Measurements from ENCODE around the gene ZNF512B. TPM values are rescaled to one million over a fixed set of nuclear protein-coding genes. Genes with fewer than 3 reads are reported as not detected.

Gene ZNF512B
- total RNA-seq, 1 donor from 2014 or later, result 4.5 TPM

DNA sequence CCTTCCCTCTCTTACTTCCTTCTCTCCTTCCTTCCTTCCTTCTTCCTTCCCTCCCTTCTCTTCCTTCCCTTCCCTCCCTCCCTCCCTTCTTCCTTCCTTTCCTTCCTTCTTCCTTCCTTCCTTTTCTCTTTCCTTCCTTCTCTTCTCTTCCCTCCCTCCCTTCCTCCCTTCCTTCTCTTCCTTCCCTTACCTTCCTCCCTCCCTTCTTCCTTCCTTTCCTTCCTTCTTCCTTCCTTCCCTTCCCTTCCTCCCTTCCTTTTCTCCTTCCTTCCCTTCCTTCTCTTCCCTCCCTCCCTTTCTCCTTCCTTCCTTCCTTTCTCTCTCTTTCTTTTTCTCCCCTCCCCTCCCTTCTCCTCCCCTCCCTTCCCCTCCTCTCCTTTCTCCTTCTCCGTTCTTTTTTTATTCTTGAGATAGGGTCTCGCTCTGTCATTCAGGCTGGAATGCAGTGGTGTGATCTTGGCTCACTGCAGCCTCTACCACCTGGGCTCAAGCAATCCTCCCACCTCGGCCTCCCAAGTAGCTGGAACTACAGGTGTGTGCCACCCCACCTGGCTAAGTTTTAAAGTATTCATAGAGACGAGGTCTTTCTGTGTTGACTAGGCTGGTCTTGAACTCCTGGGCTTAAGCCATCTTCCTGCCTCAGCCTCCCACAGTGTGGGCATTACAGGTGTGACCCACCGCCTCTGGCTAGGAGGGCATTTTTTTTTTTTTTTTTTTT, 1.1 kb upstream of the ZNF512B start:
- Histone ChIP-seq H3K4me3 (ENCODE audit: low read depth, low read length) (no peak overlapping the region), H3K36me3 (ENCODE audit: control insufficient read depth, insufficient read depth, low read length) (peaks cover 7% of the 10 kb centered on the region), H3K27me3 (ENCODE audit: control insufficient read depth, insufficient read depth, low read length) (no peaks in the 10 kb centered on the region)
- TF ChIP-seq CTCF (IDR thresholded peaks at IDR 0.05; ENCODE audit: insufficient read depth, low read length, severe bottlenecking), result no peak
- DNase-seq (ENCODE audit: low read depth) (no peak), FAIRE-seq (no peak)

- FAIRE-seq, result no peak
- Histone ChIP-seq H3K4me3 (ENCODE audit: low read depth, low read length) (peak overlapping the region; percentile 51), H3K27me3 (ENCODE audit: control insufficient read depth, insufficient read depth, low read length) (no peaks in the 10 kb centered on the region), H3K36me3 (ENCODE audit: control insufficient read depth, insufficient read depth, low read length) (peaks cover 7% of the 10 kb centered on the region)
- DNase-seq (ENCODE audit: low read depth), result no peak
- TF ChIP-seq CTCF (IDR thresholded peaks at IDR 0.05; ENCODE audit: insufficient read depth, low read length, severe bottlenecking), result no peak
Measured at GRCh38 chr20:63968928-63969760, 586 bp downstream of the ZNF512B start.

GRCh38 chr20:63968136-63968927, 1.4 kb downstream of the ZNF512B start:
- no peak for TF ChIP-seq CTCF (IDR thresholded peaks at IDR 0.05; ENCODE audit: insufficient read depth, low read length, severe bottlenecking)
- no peak for DNase-seq (ENCODE audit: low read depth)
- no peak for FAIRE-seq

DNA sequence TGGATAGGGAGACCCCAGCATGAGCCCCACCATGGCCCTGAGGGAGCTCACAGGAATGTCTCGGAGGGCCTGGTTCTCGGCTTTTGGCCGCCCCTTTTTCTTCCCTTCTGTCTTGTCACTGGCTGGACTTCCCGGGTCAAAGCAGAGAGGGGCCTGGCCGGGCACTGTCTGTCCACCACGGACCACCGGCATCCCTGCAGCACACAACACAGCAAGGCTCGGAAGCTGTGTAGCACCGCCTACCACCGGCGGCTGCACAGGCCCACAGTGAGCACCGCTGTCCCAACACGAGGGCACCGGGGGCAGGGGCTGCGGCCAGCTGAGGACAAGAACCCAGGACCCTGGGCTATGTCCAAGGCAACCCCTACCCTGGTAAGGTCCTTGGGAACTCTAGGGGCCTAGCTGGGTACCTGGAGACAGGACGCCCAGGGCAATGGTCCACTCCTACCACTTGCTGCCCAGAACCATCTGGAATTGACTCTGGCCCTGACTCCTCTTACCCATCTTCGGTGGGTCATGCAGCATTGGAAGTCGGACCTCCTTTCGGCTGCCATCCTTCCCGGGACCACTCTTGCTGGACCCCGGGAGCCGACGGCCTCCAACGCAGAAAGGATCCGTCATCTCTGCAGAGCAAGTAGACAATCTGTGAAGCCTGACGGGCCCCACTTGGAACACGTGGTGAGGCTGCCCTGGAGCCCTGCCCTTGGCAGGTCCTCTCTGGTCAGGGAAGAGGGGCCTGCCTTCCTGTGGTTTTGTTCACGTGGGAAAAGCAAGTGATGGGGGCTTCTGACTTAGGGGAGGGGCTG, 2.2 kb downstream of the ZNF512B start:
- no peak for DNase-seq (ENCODE audit: low read depth)
- no peak overlapping the region for H3K4me3 ChIP-seq (ENCODE audit: low read depth, low read length)
- no peak for FAIRE-seq
- TF ChIP-seq CTCF (IDR thresholded peaks at IDR 0.05; ENCODE audit: insufficient read depth, low read length, severe bottlenecking), result no peak
- no peaks in the 10 kb centered on the region for H3K27me3 ChIP-seq (ENCODE audit: control insufficient read depth, insufficient read depth, low read length)
- H3K36me3 ChIP-seq (ENCODE audit: control insufficient read depth, insufficient read depth, low read length), result peaks cover 19% of the 10 kb centered on the region

More at GRCh38 chr20:63968136-63968927, 1.4 kb downstream of the ZNF512B start:
- Histone ChIP-seq H3K4me3 (ENCODE audit: low read depth, low read length) (peak overlapping the region; percentile 51), H3K36me3 (ENCODE audit: control insufficient read depth, insufficient read depth, low read length) (peaks cover 13% of the 10 kb centered on the region), H3K27me3 (ENCODE audit: control insufficient read depth, insufficient read depth, low read length) (no peaks in the 10 kb centered on the region)

DNA sequence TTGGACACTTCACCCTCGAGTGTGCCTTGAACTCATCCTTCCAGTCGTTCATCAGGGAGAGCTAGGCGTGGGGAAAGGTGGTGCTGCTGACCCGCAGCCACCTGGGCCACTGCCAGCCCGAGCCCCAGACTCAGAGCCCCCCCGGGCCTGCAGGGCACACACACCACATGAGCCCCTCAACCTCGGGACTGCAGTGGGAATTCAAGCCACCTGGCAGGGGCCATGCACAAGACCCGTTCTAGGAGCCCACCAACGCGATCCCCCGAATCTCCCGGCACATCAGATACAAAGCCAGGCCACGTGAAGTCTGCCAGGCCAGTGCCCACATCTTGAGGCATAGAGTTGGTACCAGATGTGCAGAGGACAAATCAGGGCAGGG, 2.8 kb downstream of the ZNF512B start:
- FAIRE-seq, result no peak
- no peaks in the 10 kb centered on the region for H3K27me3 ChIP-seq (ENCODE audit: control insufficient read depth, insufficient read depth, low read length)
- no peak for TF ChIP-seq CTCF (IDR thresholded peaks at IDR 0.05; ENCODE audit: insufficient read depth, low read length, severe bottlenecking)
- no peak for DNase-seq (ENCODE audit: low read depth)
- no peak overlapping the region for H3K4me3 ChIP-seq (ENCODE audit: low read depth, low read length)
- peaks cover 24% of the 10 kb centered on the region for H3K36me3 ChIP-seq (ENCODE audit: control insufficient read depth, insufficient read depth, low read length)

Measured in bronchial epithelial cell (primary cell).